HCT116 (cell line): ENCODE data around the gene RALGPS2. TPM values are rescaled to one million over a fixed set of nuclear protein-coding genes. Genes with fewer than 3 reads are reported as not detected.

ENCODE experiments used
- ATAC-seq: fragments of 200-7000 bp; cut with Tn5 transposase; 2 replicates; pipeline ENCODE4 v1.9.1; 2020; ENCODE audit warnings: mild to moderate bottlenecking, moderate library complexity
- BruUV-seq: library from RNA; stranded (reverse); fragments of 400-500 nt; replicated peaks from 2 replicates; lab custom pipeline; 2021; lab: Mats Ljungman, UMichigan
- CTCF ChIA-PET: fragments of 300-600 bp; sonication (Branson Sonifier 250); formaldehyde crosslinking; loops from one replicate; lab custom pipeline; 2021; ENCODE audit warnings: antibody characterized with exemption; lab: Charles Lee
- POLR2A ChIA-PET: fragments of 300-600, 350-600 bp; sonication (Branson Sonifier 250); formaldehyde crosslinking; loops from one replicate; lab custom pipeline; 2021; ENCODE audit warnings: antibody characterized with exemption; lab: Charles Lee
- RAD21 ChIA-PET, 2 experiments: fragments of 300-600 bp; sonication (Branson Sonifier 250); formaldehyde crosslinking; loops; one replicate each; lab custom pipeline; 2023; ENCODE audit warnings: low total read pairs in 2 of 2; ENCODE audit not compliant: uncharacterized antibody in 2 of 2, unreplicated experiment in 2 of 2, low non-redundant PET in 1 of 2; lab: Charles Lee
- DNase-seq: peaks from one replicate; pipeline ENCODE4 v3.0.0-alpha.2; 2010; ENCODE audit warnings: low read depth, low spot score
- H2AFZ ChIP-seq: fragments of 200-600 bp; shearing (Covaris generic), sonication (generic); 2 replicates; pipeline ENCODE4 v1.6.1; 2017; ENCODE audit warnings: low read depth, mixed run types, mixed read lengths, antibody characterized with exemption, low read length; ENCODE audit not compliant: poor library complexity, severe bottlenecking
- H3K27ac ChIP-seq: 2 replicates; pipeline ENCODE4 v1.5.1; 2012; ENCODE audit warnings: low read depth, low read length
- H3K27me3 ChIP-seq: fragments of 200-600 bp; sonication (generic); 2 replicates; pipeline ENCODE4 v1.6.1; 2016; ENCODE audit warnings: mixed run types, low read length, mixed read lengths; ENCODE audit not compliant: insufficient read depth
- H3K36me3 ChIP-seq, 2 experiments: fragments of 200-500 bp in 1 of 2; fragments of 200-600 bp in 1 of 2; sonication (Bioruptor generic) in 1 of 2; sonication (generic) in 1 of 2; 2 replicates each; pipeline versions ENCODE4 v1.5.1 to v1.6.1; 2014 to 2016; ENCODE audit warnings: low read length in 2 of 2, inconsistent platforms in 1 of 2, mixed read lengths in 1 of 2, mixed run types in 1 of 2; ENCODE audit not compliant: insufficient read depth in 2 of 2, control insufficient read depth in 1 of 2
- H3K4me1 ChIP-seq, 2 experiments: fragments of 200-600 bp in 1 of 2; sonication (generic) in 1 of 2; 2 replicates each; pipeline versions ENCODE4 v1.5.1 to v1.6.1; 2012 to 2017; ENCODE audit warnings: low read length in 2 of 2, inconsistent platforms in 1 of 2, mild to moderate bottlenecking in 1 of 2, mixed read lengths in 1 of 2, mixed run types in 1 of 2, moderate library complexity in 1 of 2; ENCODE audit not compliant: insufficient read depth in 2 of 2, control insufficient read depth in 1 of 2
- H3K4me2 ChIP-seq: fragments of 200-600 bp; sonication (generic); 2 replicates; pipeline ENCODE4 v1.6.1; 2017; ENCODE audit warnings: mixed run types, low read length, mixed read lengths
- H3K4me3 ChIP-seq, 2 experiments: fragments of 200-600 bp in 1 of 2; sonication (generic) in 1 of 2; replicated peaks in 1 of 2; 2 replicates each; pipeline ENCODE4 v1.5.1; 2011 to 2016; ENCODE audit warnings: low read length in 2 of 2, control low read depth in 1 of 2, low read depth in 1 of 2, mild to moderate bottlenecking in 1 of 2, mixed read lengths in 1 of 2, mixed run types in 1 of 2
- H3K79me2 ChIP-seq: fragments of 200-600 bp; sonication (generic); 2 replicates; pipeline ENCODE4 v1.6.1; 2017; ENCODE audit warnings: mild to moderate bottlenecking, mixed run types, low read length, moderate library complexity, mixed read lengths; ENCODE audit not compliant: insufficient read depth
- H3K9ac ChIP-seq: fragments of 200-600 bp; sonication (generic); 2 replicates; pipeline ENCODE4 v1.6.1; 2016; ENCODE audit warnings: low read length, mixed read lengths
- H3K9me2 ChIP-seq: fragments of 200-600 bp; sonication (generic), shearing (Covaris generic); 2 replicates; pipeline ENCODE4 v1.6.1; 2017; ENCODE audit warnings: mixed run types, mild to moderate bottlenecking, moderate library complexity; ENCODE audit not compliant: insufficient read depth
- H3K9me3 ChIP-seq, 2 experiments: fragments of 200-500 bp in 1 of 2; fragments of 200-600 bp in 1 of 2; sonication (Bioruptor generic) in 1 of 2; sonication (generic) in 1 of 2; 2 replicates each; pipeline ENCODE4 v1.6.1; 2014 to 2017; ENCODE audit warnings: low read length in 2 of 2, mixed read lengths in 2 of 2, inconsistent platforms in 1 of 2, low read depth in 1 of 2, mild to moderate bottlenecking in 1 of 2, mixed run types in 1 of 2, moderate library complexity in 1 of 2; ENCODE audit not compliant: control insufficient read depth in 1 of 2, insufficient read depth in 1 of 2
- H4K20me1 ChIP-seq: fragments of 200-600 bp; sonication (generic), shearing (Covaris generic); 2 replicates; pipeline ENCODE4 v1.6.1; 2017; ENCODE audit warnings: mixed run types, mild to moderate bottlenecking, moderate library complexity; ENCODE audit not compliant: insufficient read depth
- ATF3 ChIP-seq: IDR thresholded peaks from 2 replicates; pipeline ENCODE4 v1.6.1; 2012
- CBX3 ChIP-seq: IDR thresholded peaks from 2 replicates; pipeline ENCODE4 v1.6.1; 2012; ENCODE audit warnings: low read depth
- CEBPB ChIP-seq: IDR thresholded peaks from 2 replicates; pipeline ENCODE4 v1.6.1; 2012; ENCODE audit warnings: low read depth
- CTCF ChIP-seq, 3 experiments: fragments of 200-600 bp in 1 of 3; sonication (generic) in 1 of 3; IDR thresholded peaks in 2 of 3; conservative IDR thresholded peaks in 1 of 3; 2 replicates each; pipeline ENCODE4 v1.5.1; 2012 to 2017; ENCODE audit warnings: low read depth in 2 of 3, low read length in 2 of 3, antibody characterized with exemption in 1 of 3, borderline replicate concordance in 1 of 3, control low read depth in 1 of 3, mild to moderate bottlenecking in 1 of 3, mixed read lengths in 1 of 3, mixed run types in 1 of 3, moderate library complexity in 1 of 3; ENCODE audit not compliant: insufficient read depth in 1 of 3
- ELF1 ChIP-seq: IDR thresholded peaks from 2 replicates; pipeline ENCODE4 v1.6.1; 2012; ENCODE audit warnings: low read depth, borderline replicate concordance
- FOSL1 ChIP-seq: IDR thresholded peaks from 2 replicates; pipeline ENCODE4 v1.6.1; 2012; ENCODE audit warnings: low read depth
- JUND ChIP-seq: IDR thresholded peaks from 2 replicates; pipeline ENCODE4 v1.6.1; 2012
- MAX ChIP-seq: IDR thresholded peaks from 2 replicates; pipeline ENCODE4 v1.6.1; 2012
- POLR2A ChIP-seq: IDR thresholded peaks from 2 replicates; pipeline ENCODE4 v1.7.0; 2011; ENCODE audit warnings: borderline replicate concordance; ENCODE audit not compliant: insufficient read depth, insufficient read length; ENCODE audit errors: extremely low read depth
- RAD21 ChIP-seq: IDR thresholded peaks from 2 replicates; pipeline ENCODE4 v1.6.1; 2012; ENCODE audit warnings: low read depth, mild to moderate bottlenecking
- SIN3A ChIP-seq: IDR thresholded peaks from 2 replicates; pipeline ENCODE4 v1.6.1; 2012; ENCODE audit warnings: low read depth
- SRF ChIP-seq: IDR thresholded peaks from 2 replicates; pipeline ENCODE4 v1.6.1; 2012; ENCODE audit warnings: low read depth
- TCF7L2 ChIP-seq: IDR thresholded peaks from 2 replicates; pipeline ENCODE4 v1.7.0; 2011; ENCODE audit warnings: borderline replicate concordance, inconsistent platforms; ENCODE audit not compliant: insufficient read depth, insufficient read length; ENCODE audit errors: extremely low read depth
- YY1 ChIP-seq: IDR thresholded peaks from 2 replicates; pipeline ENCODE4 v1.6.1; 2011; ENCODE audit warnings: low read length, low read depth, moderate library complexity, mild to moderate bottlenecking; ENCODE audit not compliant: insufficient replicate concordance; ENCODE audit errors: extremely low read depth
- ZBTB33 ChIP-seq: IDR thresholded peaks from 2 replicates; pipeline ENCODE4 v1.6.1; 2011; ENCODE audit warnings: mild to moderate bottlenecking, low read length, moderate library complexity; ENCODE audit not compliant: insufficient replicate concordance; ENCODE audit errors: extremely low read depth
- ZNF274 ChIP-seq: fragments of 200-500 bp; sonication (Bioruptor generic); IDR thresholded peaks from 2 replicates; pipeline ENCODE4 v1.6.1; 2014; ENCODE audit warnings: mild to moderate bottlenecking, low read depth, low read length, inconsistent platforms
- intact Hi-C: fragments of 100-400 bp; cut with micrococcal nuclease; formaldehyde crosslinking; loops from 2 replicates; pipeline ENCODE4 v1.10.0; 2022
- total RNA-seq: library from RNA; stranded (reverse); gene quantifications from one replicate; pipeline ENCODE4 v1.2.1, GENCODE V29; 2021; ENCODE audit not compliant: unreplicated experiment
- TF ChIP-seq, protein P1 (sequence below): IDR thresholded peaks from 2 replicates; pipeline ENCODE4 v1.6.1; 2012; ENCODE audit warnings: low read depth

Gene RALGPS2
- total RNA-seq, 1 experiment from 2014 or later = 25.6 TPM

DNA sequence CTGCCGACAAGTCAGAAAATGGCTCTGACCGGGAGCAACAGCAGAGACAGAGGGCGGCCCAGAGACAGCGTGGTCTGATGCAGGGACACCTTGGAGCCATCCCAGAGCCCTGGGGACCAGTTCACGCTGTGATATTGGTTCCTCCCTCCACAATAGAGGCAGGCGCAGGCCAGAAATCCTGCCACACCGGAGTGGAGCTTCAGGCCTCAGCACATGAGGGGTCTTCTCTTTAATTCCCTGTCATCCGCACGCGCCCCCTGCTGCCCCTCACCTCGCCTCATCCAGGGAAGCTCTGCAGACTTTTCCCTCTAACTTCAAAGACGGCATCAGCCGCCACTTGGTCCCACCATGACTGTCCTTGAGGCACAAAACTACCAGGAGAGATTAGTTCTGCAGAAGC lies 221.4 kb downstream of the RALGPS2 start:
- no peaks in the 10 kb centered on the region for H3K4me1 ChIP-seq
- H3K79me2 ChIP-seq = no peaks in the 10 kb centered on the region
- no peaks in the 10 kb centered on the region for H4K20me1 ChIP-seq
- H3K36me3 ChIP-seq = no peaks in the 10 kb centered on the region
- RAD21 ChIA-PET = no interaction called here
- no peak overlapping the region for H3K4me3 ChIP-seq
- CTCF ChIA-PET = no interaction called here
- POLR2A ChIA-PET = no interaction called here
- no peaks in the 10 kb centered on the region for H3K27me3 ChIP-seq
- H3K9ac ChIP-seq = no peak overlapping the region
- no peak overlapping the region for H3K4me2 ChIP-seq
- H3K9me3 ChIP-seq = no peaks in the 10 kb centered on the region
- ATAC-seq (no peak), DNase-seq (no peak)
- intact Hi-C loops = no loop called here
- TF ChIP-seq SIN3A (no peak), CTCF (IDR thresholded peaks at IDR 0.05 in 2 of 3, conservative IDR thresholded peaks at IDR 0.05 in 1 of 3; ENCODE audit: borderline replicate concordance in 1 of 3, insufficient read depth in 1 of 3, low read depth in 2 of 3, low read length in 2 of 3) (no peak), CBX3 (no peak), ZBTB33 (no peak), CEBPB (no peak), ELF1 (no peak), RAD21 (no peak), YY1 (no peak), ATF3 (no peak), FOSL1 (no peak), TCF7L2 (no peak), MAX (no peak), ZNF274 (no peak), JUND (no peak), SRF (no peak), POLR2A (no peak)
- TF ChIP-seq, protein P1, sequence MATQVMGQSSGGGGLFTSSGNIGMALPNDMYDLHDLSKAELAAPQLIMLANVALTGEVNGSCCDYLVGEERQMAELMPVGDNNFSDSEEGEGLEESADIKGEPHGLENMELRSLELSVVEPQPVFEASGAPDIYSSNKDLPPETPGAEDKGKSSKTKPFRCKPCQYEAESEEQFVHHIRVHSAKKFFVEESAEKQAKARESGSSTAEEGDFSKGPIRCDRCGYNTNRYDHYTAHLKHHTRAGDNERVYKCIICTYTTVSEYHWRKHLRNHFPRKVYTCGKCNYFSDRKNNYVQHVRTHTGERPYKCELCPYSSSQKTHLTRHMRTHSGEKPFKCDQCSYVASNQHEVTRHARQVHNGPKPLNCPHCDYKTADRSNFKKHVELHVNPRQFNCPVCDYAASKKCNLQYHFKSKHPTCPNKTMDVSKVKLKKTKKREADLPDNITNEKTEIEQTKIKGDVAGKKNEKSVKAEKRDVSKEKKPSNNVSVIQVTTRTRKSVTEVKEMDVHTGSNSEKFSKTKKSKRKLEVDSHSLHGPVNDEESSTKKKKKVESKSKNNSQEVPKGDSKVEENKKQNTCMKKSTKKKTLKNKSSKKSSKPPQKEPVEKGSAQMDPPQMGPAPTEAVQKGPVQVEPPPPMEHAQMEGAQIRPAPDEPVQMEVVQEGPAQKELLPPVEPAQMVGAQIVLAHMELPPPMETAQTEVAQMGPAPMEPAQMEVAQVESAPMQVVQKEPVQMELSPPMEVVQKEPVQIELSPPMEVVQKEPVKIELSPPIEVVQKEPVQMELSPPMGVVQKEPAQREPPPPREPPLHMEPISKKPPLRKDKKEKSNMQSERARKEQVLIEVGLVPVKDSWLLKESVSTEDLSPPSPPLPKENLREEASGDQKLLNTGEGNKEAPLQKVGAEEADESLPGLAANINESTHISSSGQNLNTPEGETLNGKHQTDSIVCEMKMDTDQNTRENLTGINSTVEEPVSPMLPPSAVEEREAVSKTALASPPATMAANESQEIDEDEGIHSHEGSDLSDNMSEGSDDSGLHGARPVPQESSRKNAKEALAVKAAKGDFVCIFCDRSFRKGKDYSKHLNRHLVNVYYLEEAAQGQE = no peak
- no peaks in the 10 kb centered on the region for H3K9me2 ChIP-seq
- no peak overlapping the region for H3K27ac ChIP-seq
- no TSS peak for BruUV-seq
- H2AFZ ChIP-seq = no peak overlapping the region
